ENCODE results near the gene U2AF2. TPM values are rescaled to one million over a fixed set of nuclear protein-coding genes. Genes with fewer than 3 reads are reported as not detected.

The U2AF2 gene
- total RNA-seq, 1 experiment from 2014 or later: 343 TPM

DNA sequence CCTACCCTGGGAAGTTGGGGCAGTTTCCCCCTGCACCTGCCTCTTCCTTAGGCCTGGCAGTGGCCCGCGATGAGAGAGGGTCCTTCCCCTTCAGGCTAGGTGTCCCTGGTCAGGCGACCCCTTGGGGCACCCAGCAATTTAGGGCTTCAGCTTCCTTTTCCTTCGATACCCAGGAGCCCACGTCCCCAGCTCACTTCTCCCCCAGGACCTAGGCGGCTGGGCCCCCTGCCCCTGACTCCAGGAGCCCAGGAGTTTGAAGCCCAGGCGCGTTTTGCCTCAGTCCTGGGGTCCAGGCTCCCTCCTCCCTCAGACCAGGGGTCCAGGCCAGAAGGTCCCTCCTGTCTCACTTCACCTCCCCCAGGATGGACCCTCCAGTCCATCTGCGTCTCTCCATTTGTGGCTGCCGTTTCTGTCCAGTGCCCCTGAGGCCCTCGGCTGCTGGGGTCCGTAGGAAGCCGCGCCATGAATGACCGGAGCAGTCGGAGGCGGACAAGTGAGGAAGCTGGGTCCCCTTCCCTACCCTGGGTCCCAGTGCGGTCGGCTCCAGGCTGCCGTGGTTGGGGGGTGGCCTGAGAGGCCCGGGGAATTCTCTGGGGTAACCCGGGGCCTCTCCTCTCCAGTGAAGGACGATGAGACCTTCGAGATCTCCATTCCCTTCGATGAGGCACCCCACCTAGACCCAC lies 6.1 kb upstream of the U2AF2 start:
- DNase-seq (no peak), ATAC-seq (peak; percentile 4; the same call in 1 of the 2 replicates)
- ChIA-PET POLR2A (ENCODE audit: unreplicated experiment) (no interaction called here), CTCF (no interaction called here)
- peak overlapping the region; percentile 95 for H3K4me3 ChIP-seq (ENCODE audit: low read length)
- peaks cover 5% of the 10 kb centered on the region for H3F3A ChIP-seq (ENCODE audit: low read length, unreplicated experiment)
- peak overlapping the region; percentile 86 for H2AFZ ChIP-seq (ENCODE audit: low read length)
- peak overlapping the region; percentile 86 for H3K9ac ChIP-seq (ENCODE audit: low read length)
- H3K27ac ChIP-seq (ENCODE audit: low read length): no peak overlapping the region
- H3K4me1 ChIP-seq (ENCODE audit: insufficient read depth, low read length): peaks cover 28% of the 10 kb centered on the region
- no peaks in the 10 kb centered on the region for H3K9me3 ChIP-seq (ENCODE audit: low read length)
- H4K20me1 ChIP-seq (ENCODE audit: low read length): 0 out of 2 replicates have a peak, but pooled peaks cover 4% of the 10 kb centered on the region
- no peaks in the 10 kb centered on the region for H3K27me3 ChIP-seq (ENCODE audit: low read length)
- H3K4me2 ChIP-seq (ENCODE audit: low read length): peak overlapping the region; percentile 98
- peaks cover 14% of the 10 kb centered on the region for H3K36me3 ChIP-seq (ENCODE audit: low read depth, low read length)
- no TSS peak for BruUV-seq (replicated peaks)
- H3K79me2 ChIP-seq (ENCODE audit: low read length): peaks cover 32% of the 10 kb centered on the region
- no peaks in the 10 kb centered on the region for H3K9me2 ChIP-seq (replicated peaks; ENCODE audit: low read length)
- TF ChIP-seq EZH2phosphoT487 (IDR thresholded peaks at IDR 0.05; ENCODE audit: borderline replicate concordance, low read length) (no peak), EZH2 (IDR thresholded peaks at IDR 0.05; ENCODE audit: low read length, unreplicated experiment) (no peak)
- TF ChIP-seq, protein P1, sequence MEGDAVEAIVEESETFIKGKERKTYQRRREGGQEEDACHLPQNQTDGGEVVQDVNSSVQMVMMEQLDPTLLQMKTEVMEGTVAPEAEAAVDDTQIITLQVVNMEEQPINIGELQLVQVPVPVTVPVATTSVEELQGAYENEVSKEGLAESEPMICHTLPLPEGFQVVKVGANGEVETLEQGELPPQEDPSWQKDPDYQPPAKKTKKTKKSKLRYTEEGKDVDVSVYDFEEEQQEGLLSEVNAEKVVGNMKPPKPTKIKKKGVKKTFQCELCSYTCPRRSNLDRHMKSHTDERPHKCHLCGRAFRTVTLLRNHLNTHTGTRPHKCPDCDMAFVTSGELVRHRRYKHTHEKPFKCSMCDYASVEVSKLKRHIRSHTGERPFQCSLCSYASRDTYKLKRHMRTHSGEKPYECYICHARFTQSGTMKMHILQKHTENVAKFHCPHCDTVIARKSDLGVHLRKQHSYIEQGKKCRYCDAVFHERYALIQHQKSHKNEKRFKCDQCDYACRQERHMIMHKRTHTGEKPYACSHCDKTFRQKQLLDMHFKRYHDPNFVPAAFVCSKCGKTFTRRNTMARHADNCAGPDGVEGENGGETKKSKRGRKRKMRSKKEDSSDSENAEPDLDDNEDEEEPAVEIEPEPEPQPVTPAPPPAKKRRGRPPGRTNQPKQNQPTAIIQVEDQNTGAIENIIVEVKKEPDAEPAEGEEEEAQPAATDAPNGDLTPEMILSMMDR (conservative IDR thresholded peaks at IDR 0.05; ENCODE audit: low read depth, low read length): no peak
- intact Hi-C loops (cut with micrococcal nuclease): no loop called here

DNA sequence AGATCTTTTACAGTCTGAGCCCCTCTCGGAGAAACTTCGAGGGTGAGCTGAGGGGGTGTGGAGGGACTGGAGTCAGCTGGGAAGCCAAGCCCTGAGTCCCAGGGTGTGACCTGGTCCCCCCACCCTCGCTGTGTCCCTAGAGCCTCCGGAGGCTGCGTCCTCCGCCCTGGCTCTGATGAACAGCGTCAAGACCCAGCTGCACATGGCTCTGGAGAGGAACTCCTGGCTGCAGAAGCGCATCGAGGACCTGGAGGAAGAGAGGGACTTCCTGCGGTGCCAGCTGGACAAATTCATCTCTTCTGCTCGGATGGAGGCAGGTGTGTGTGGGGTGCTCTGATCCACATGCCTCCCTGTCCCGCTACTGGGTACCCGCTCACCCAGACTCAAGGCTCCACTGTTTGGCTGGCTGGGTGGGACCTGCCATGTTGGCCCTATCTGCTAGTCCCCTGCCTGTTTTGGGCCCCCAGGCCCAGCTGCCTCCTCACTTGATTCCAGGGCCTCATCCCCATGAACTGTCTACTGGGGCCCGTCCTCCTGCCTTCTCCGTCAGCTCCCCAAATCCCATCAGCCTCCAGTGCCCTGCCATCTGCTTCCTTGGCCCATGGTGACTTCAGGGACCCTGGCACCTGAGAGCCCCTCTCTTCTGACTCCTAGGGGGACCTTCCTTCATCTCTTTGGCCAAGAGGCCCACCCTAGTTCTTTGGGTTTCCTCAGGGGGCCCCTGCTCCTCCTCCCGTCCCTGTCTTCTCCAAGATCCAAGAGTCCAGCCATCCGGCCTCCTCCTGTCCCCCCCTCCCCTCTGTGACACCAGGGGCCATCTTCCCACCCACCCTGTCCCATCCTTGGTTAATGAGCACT lies 5.3 kb upstream of the U2AF2 start:
- Histone ChIP-seq H4K20me1 (ENCODE audit: low read length) (0 out of 2 replicates have a peak, but pooled peaks cover 4% of the 10 kb centered on the region), H3K9ac (ENCODE audit: low read length) (no peak overlapping the region), H3K9me3 (ENCODE audit: low read length) (no peaks in the 10 kb centered on the region), H3K9me2 (replicated peaks; ENCODE audit: low read length) (no peaks in the 10 kb centered on the region), H3K4me1 (ENCODE audit: insufficient read depth, low read length) (peaks cover 26% of the 10 kb centered on the region), H3K79me2 (ENCODE audit: low read length) (peaks cover 25% of the 10 kb centered on the region), H2AFZ (ENCODE audit: low read length) (no peak overlapping the region), H3K4me3 (ENCODE audit: low read length) (no peak overlapping the region), H3K27me3 (ENCODE audit: low read length) (no peaks in the 10 kb centered on the region), H3K4me2 (ENCODE audit: low read length) (peak overlapping the region; percentile 98; the same call in 1 of the 2 replicates), H3K27ac (ENCODE audit: low read length) (no peak overlapping the region), H3K36me3 (ENCODE audit: low read depth, low read length) (peaks cover 13% of the 10 kb centered on the region), H3F3A (ENCODE audit: low read length, unreplicated experiment) (peaks cover 5% of the 10 kb centered on the region)
- POLR2A ChIA-PET (ENCODE audit: unreplicated experiment): no interaction called here
- no TSS peak for BruUV-seq (replicated peaks)
- no peak for DNase-seq
- CTCF ChIA-PET: no interaction called here
- TF ChIP-seq, protein P1 (conservative IDR thresholded peaks at IDR 0.05; ENCODE audit: low read depth, low read length): no peak
- TF ChIP-seq EZH2phosphoT487 (IDR thresholded peaks at IDR 0.05; ENCODE audit: borderline replicate concordance, low read length) (no peak), EZH2 (IDR thresholded peaks at IDR 0.05; ENCODE audit: low read length, unreplicated experiment) (no peak)
- intact Hi-C loops (cut with micrococcal nuclease): no loop called here
- no peak for ATAC-seq
